ELF-1 (cell line): ENCODE measurements around the gene PSMC6.
"Not testable (repeated sequence)": the region's sequence is repeated elsewhere in the genome, so short reads cannot be mapped to it uniquely, and the experiment has no call there.

Experiments
- DNase-seq: peaks from one replicate; pipeline ENCODE4 v3.0.0-alpha.2; 2016; ENCODE audit warnings: low read depth, low spot score

The PSMC6 gene

DNA sequence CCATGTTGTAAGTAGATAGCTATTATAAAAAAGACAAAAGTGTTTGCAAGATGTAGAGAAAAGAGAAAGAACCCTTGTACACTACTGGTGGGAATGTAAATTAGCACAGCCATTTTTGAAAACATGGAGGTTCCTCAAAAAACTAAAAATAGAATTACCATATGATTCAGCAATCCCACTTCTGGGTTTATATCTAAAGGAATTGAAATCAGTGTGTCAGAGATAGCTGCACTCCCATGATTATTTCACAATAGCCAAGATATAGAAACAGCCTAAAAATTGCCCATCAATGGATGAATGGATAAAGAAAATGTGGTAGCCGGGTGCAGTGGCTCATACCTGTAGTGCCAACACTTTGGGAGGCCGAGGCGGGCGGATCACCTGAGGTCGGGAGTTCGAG, 9.2 kb downstream of the PSMC6 start:
- DNase-seq: no peak

DNA sequence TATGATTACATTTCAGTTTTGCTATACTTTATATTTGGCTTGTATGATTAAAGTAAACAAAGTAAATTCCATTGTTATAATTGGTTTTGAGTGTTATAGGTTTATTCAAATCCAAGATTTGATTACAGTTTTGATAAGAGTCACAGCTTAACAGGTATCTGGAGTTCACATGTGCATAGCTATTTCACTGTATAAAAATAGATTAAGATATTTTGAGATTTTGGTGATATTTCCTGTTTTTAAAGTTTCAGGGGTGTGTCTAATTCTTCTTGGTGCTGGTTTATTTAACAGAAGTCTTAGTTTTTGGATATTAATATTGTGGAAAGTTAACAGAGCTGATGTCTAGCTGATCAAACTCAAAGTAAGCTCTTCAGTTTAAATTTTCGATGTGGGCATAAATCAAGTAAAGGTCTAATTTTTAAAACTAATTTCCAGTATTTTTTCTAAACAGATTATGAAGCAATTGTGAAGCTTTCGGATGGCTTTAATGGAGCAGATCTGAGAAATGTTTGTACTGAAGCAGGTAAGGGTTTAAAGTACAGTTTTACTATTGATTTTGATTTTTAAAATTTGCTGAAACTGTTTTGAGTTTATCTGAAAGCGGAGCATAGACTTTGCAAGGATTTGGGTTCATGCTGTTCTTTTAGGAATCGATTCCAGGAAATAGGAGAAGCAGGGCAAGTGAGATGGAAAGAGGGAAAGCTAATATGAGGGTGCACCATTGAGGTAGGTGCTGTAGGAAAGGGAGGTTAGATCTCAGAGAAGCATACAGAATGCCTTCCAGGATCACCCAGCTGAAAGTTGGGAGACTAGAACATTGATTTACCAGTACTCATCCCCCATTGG, 16.7 kb downstream of the PSMC6 start:
- DNase-seq: no peak

- DNase-seq: no peak
Observed at GRCh38 chr14:52724360-52724644, 17.3 kb downstream of the PSMC6 start.

GRCh38 chr14:52727509-52727908, 20.5 kb downstream of the PSMC6 start:
- DNase-seq: not testable (repeated sequence)

DNA sequence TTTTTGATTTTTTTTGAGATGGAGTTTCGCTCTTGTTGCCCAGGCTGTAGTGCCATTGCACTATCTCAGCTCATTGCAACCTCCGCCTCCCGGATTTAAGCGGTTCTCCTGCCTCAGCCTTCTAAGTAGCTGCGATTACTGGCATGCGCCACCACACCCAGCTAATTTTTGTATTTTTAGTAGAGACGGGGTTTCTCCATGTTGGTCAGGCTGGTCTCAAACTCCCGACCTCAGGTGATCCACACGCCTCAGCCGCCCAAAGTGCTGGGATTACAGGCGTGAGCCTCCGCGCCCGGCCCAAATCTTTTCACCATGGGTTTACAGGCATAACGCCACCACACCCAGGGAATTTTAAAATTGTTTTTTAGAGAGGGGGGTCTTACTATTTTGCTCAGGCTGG, 22.0 kb downstream of the PSMC6 start:
- DNase-seq: peak; percentile 49

- no peak for DNase-seq
Observed at GRCh38 chr14:52729585-52729924, 22.6 kb downstream of the PSMC6 start.

DNA sequence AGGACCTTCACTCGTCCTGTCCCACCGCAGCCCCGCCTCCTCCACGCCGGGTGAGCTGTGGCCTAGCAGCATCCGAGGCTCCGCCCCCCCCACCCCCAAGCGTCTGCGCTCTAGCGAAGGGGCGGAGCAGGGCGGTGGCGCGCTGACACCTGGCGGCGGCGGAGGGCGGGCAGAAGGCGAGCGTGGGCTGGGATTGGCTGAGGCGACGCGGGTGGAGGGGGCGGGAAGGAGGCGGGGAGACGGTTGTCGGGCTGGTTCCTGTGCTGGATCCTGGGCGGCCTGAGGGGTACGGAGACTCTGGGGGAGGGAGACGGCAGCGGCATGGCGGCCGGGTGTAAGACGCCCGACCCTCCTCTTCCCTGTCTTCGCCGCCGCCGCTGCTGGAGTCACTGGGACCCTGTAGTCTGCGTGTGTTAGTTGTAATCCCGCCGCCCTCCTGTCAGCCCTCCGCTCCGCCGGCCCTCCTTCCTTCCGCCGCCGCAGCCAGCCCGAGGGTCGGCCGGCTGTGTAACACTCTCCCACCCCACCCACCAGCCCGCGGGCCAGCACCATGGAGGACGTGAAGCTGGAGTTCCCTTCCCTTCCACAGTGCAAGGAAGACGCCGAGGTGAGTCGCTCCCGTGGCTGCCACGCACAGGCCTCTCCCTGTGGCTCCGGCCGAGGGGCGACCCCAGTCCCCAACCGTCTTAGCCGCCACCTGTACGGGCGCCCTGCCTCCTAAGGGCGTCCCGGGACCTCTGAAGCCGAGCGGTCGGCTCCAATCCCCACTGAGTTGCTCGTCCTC, 23.1 kb downstream of the PSMC6 start, which contains the start of gene STYX:
Gene STYX (plus strand): TSS at position 242 of the 784 bp plus-strand sequence. CDS start 309 bp downstream, at position 551.
- peak; percentile 99 for DNase-seq

- no peak for DNase-seq
Observed at GRCh38 chr14:52730709-52731111, 23.7 kb downstream of the PSMC6 start.

- peak; percentile 30 for DNase-seq
Observed at GRCh38 chr14:52733824-52734223, 26.8 kb downstream of the PSMC6 start.

DNA sequence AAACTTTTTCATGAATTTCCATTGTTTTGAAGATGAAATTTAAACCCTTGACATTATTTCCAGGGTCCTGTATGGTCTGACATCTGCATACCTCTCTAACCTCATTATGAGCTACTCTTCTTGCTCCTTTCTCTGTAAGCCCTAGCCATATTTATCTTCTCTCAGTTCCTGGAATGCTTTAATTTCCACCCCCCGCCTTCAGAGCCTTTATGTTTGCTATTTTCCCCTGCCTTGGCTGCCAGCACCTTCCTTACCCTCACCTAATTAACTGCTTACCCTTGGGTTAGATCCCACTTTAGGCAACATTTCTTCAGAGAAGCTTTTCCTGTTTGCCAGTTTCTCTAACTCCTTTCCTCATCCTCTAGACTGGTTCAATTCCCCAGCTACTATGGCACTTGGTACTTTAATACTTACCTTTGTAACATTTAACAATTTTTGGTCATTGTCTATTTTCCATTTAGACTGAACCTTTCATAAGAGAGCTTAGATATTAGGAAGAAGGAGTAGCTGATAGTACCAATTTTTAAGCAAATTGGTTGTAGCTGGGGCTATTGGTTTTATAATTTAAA, 29.0 kb downstream of the PSMC6 start:
- peak; percentile 19 for DNase-seq

DNA sequence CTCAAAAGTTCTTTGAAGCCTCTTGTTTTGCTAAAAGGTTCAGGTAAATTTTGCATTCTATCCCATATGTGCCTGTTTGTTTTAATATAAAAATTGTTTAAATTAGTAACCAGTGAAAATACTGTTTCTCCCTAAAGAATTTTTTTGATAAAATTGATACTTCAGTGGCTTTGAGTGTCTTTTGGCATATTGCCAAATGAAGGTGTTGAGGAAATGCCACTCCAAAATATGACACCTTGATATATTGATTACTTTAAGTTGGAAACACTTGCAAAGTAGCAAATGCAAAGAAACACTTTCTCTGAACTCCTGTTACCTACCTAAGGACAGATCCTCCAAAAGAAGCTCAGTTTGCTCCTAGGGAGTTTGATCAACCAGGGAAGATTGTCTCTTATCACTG, 31.4 kb downstream of the PSMC6 start:
- DNase-seq: no peak

DNA sequence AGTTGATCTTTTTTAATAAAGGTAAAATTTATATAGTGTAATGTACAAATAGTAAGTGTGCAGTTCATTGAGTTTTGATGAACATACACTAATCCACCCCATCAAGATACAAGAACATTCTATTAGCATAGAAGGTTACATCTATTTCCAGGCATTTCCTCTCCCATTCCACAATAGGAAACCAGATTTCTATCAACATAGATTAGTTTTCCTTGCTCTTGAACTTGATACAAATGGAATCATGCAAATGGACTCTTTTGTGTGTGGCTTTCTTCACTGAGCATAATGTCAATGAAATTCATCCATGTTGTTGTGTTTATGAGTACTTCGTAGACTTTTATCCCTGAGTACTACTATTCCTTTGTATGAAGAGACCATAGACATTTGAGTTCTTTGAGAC, 33.8 kb downstream of the PSMC6 start:
- no peak for DNase-seq

DNA sequence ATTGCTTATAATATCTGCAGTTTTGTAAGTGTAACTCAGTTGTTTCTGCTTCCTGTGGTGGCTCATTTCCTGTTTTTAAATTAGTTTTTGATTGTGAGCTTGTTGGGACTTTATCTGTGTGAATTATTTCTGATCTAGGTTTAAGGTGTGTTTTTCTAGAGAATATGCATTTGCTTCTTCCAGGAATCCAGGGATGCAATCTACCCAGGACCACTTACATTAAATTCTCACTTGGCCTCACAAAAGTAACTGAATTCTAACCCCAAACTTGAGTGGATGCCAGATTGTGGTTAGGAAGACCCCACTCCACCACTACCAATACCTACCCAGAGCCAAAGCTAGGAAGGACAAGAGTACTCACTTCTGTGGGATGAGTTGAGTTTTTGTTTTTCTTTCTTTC, 34.9 kb downstream of the PSMC6 start:
- no peak for DNase-seq

- DNase-seq: no peak
Observed at GRCh38 chr14:52748647-52749292, 41.8 kb downstream of the PSMC6 start.

DNA sequence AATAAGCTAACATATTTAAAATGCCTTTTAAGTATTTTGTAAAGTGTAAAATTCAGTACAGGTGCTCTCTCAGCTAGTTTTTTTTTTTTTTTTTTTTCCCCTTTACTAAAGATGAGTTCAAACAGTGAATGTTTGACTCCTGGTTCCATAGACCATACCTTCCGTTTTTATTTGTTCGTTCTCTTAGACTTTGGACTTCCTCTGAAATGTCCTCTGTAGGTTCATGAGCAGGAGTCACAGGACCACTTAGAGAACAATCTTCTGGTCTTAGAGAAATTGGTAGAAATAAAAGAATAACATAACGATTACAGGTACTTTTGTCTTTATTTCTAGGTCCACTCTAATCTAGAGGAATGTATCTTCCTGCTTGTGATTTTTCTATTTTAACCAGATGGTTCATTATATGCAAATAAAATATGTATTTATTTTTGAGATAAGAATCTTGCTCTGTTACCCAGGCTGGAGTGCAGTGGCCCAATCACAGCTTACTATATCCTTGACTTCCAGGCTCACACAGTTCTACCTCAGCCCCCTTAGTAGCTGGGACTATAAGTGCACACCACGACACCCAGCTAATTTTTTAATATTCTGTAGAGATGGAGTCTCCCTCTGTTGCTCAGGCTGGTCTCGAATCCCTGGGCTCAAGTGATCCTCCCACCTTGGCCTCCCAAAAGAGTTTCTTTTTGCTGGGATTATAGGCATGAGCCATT, 48.8 kb downstream of the PSMC6 start:
- DNase-seq: no peak

DNA sequence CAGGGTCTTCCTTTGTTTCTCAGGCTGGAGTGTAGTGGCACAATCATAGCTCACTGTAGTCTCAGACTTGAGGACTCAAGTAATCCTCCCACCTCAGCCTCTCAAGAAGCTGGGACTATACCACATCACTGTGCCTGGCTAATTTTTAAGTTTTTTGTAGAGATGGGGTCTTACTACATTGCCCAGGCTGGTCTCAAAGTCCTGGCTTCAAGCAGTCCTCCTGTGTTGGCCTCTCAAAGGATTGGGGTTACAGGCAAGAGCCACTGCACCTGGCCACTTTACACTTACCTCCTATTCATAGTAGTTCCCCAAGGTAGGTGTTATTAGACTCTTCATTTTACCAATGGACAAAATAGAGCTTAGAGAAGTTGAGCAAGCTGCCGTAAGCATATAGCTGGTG, 52.1 kb downstream of the PSMC6 start:
- DNase-seq: no peak

- DNase-seq: not testable (repeated sequence)
Observed at GRCh38 chr14:52762923-52763322, 55.9 kb downstream of the PSMC6 start.

GRCh38 chr14:52767058-52767833, 60.2 kb downstream of the PSMC6 start:
- no peak for DNase-seq

DNA sequence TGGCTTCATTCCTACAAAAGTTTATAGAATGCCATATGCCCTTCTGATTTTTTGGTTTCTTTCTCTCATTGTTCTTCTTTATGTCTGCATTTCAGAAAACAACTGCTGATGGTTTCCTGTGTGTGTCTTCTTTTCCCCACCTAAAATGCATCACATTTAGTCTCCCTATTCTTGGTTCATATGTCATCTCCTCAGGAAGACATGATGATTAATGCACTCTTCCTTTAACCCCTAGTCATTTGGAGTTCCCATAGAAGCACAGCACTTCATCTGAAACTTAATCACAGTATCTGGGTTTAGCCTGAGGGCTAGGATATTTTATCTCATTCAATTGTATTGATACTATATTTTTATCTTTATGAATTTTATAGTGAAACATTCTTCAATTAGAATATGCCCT, 62.9 kb downstream of the PSMC6 start:
- DNase-seq: no peak

GRCh38 chr14:52776816-52777215, 69.8 kb downstream of the PSMC6 start:
- no peak for DNase-seq
